Measurements from ENCODE around the gene C20orf141. TPM values are rescaled to one million over a fixed set of nuclear protein-coding genes. Genes with fewer than 3 reads are reported as not detected.
A peak's percentile ranks its signal among the peaks of the same experiment; 100 is the strongest.

The C20orf141 gene
- total RNA-seq, 2 experiments from 2014 or later = not detected

DNA sequence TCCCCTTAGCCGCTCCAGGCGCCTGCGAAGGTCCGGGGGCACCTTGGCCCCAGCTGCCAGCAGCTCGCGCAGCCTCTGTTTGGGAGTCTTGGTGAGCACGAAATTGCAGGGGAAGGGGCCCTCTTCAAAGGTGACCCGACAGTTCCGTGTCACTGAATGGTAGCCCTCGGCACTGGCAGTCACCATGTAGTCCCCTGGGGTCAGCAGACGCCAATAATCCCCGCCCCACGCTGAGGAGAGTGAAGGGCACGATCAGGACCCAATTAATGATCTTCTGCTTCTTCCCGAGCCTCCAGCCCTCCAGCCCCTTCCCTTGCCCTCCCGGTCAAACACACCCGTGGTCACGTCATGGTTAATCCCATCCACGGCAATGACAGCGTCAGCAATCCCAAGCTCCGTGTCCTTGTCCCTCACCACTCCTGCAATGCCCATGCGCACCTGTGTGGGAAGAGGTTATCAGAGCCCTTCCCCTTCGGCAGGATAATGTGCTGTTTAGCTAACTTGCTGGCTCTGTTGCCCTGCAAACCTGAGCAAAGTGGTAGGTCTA, 20.5 kb upstream of the C20orf141 start:
- ChIA-PET CTCF (interaction anchor here (1.0 kb wide), 1 partner anchor 42 kb away, joined by 3 read pairs; no protein-coding TSS in a partner anchor), POLR2A (interaction anchor here (0.6 kb wide), 1 partner anchor 190 kb away, joined by 3 read pairs; no protein-coding TSS in a partner anchor)
- Mint-ChIP-seq H3K27ac (no peak overlapping the region), H3K9me3 (no peaks in the 10 kb centered on the region), H3K36me3 (no peaks in the 10 kb centered on the region), H3K27me3 (peaks cover 42% of the 10 kb centered on the region), H3K4me3 (no peak overlapping the region), H3K4me1 (ENCODE audit: low read depth) (no peaks in the 10 kb centered on the region)
- no peak for DNase-seq
- intact Hi-C loops (cut with micrococcal nuclease) = no loop called here

DNA sequence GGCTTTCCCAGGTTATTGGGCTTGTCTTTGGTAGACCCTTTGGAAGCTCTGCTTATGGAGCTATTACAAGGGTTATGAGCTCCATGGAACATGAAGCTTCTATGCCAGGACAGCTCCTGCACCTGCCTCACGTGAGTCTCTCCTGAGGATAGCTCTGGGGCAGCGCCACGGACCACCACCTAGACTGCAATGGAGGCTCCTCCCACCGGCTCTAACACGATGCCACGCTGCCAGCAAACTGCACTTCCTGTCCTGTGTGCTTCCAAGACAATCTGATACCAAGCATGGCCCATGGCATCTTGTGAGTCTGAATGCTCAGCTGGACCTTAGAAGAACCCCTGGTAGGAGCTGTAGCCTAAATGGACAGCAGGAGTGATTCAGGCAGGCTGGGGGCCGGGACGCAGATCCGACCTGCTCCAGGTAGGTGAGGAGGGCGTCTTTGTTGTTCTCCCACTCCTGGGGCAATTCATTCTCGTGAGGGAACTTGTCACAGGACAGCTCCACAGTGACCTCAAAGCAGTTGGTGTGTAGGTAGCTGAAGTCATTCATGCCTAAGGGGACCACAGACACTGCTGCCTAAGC, 19.8 kb upstream of the C20orf141 start:
- CTCF ChIA-PET = no interaction called here
- Mint-ChIP-seq H3K4me3 (no peak overlapping the region), H3K27me3 (peaks cover 46% of the 10 kb centered on the region), H3K4me1 (ENCODE audit: low read depth) (peaks cover 5% of the 10 kb centered on the region), H3K9me3 (no peaks in the 10 kb centered on the region), H3K36me3 (no peaks in the 10 kb centered on the region), H3K27ac (no peak overlapping the region)
- intact Hi-C loops (cut with micrococcal nuclease) = no loop called here
- POLR2A ChIA-PET = no interaction called here
- DNase-seq = no peak

DNA sequence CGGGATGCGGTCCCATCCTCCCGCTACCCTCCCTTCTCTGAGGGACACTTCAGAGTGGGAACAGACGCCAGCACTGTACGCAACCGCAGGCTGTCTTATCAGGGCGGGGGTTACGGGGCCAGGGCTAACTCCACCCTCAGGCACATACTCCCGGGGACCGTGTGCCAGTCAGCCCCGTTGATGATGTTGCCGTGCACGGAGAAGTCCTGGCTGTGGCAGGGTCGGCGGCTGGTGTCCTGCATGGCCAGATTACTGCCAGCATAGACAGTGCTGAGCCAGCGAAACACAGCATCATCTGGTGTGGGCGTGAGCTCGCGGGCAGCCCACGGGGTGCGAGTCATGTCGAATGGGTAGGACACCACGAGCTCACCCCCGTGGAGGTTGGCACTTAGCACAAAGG, 19.3 kb upstream of the C20orf141 start:
- DNase-seq = no peak
- intact Hi-C loops (cut with micrococcal nuclease) = no loop called here
- peaks cover 8% of the 10 kb centered on the region for H3K4me1 Mint-ChIP-seq (ENCODE audit: low read depth)
- H3K9me3 Mint-ChIP-seq = no peaks in the 10 kb centered on the region
- POLR2A ChIA-PET = no interaction called here
- no peaks in the 10 kb centered on the region for H3K36me3 Mint-ChIP-seq
- H3K27ac Mint-ChIP-seq = no peak overlapping the region
- CTCF ChIA-PET = no interaction called here
- H3K27me3 Mint-ChIP-seq = peaks cover 47% of the 10 kb centered on the region
- no peak overlapping the region for H3K4me3 Mint-ChIP-seq

DNA sequence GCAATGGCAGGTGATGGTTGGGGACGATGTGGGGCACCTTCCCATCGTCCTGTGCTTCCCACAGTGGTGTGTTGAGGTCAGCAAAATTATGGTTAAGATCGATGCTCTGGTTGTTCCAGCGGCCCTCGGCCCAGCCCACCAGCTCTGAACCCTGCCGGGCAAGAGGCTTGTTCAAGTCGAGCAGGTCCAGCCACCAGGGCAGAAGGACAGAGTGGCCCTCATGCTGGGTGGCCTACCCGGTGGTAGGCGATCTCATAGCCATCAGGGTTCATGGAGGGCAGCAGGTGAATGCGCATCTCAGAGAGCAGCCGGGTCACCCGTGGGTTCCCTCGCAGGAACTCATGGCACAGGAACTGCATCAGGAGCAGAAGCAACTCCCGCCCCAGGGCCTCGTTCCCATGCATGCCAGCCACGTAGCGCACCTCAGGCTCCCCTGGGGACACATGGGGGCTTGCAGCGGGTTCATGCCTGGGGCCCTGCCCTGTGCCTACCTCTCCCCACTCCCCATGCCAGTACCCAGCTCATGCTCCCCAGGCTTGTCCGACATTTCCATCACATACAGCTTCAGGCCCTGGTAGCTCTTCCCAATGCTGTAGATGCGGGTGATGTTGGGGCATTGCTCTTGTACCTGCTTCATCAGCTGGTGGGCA, 18.7 kb upstream of the C20orf141 start:
- CTCF ChIA-PET = no interaction called here
- H3K9me3 Mint-ChIP-seq = no peaks in the 10 kb centered on the region
- no peak overlapping the region for H3K27ac Mint-ChIP-seq
- H3K36me3 Mint-ChIP-seq = no peaks in the 10 kb centered on the region
- H3K4me3 Mint-ChIP-seq = no peak overlapping the region
- POLR2A ChIA-PET = no interaction called here
- intact Hi-C loops (cut with micrococcal nuclease) = no loop called here
- H3K27me3 Mint-ChIP-seq = peaks cover 50% of the 10 kb centered on the region
- DNase-seq = no peak
- peaks cover 13% of the 10 kb centered on the region for H3K4me1 Mint-ChIP-seq (ENCODE audit: low read depth)

DNA sequence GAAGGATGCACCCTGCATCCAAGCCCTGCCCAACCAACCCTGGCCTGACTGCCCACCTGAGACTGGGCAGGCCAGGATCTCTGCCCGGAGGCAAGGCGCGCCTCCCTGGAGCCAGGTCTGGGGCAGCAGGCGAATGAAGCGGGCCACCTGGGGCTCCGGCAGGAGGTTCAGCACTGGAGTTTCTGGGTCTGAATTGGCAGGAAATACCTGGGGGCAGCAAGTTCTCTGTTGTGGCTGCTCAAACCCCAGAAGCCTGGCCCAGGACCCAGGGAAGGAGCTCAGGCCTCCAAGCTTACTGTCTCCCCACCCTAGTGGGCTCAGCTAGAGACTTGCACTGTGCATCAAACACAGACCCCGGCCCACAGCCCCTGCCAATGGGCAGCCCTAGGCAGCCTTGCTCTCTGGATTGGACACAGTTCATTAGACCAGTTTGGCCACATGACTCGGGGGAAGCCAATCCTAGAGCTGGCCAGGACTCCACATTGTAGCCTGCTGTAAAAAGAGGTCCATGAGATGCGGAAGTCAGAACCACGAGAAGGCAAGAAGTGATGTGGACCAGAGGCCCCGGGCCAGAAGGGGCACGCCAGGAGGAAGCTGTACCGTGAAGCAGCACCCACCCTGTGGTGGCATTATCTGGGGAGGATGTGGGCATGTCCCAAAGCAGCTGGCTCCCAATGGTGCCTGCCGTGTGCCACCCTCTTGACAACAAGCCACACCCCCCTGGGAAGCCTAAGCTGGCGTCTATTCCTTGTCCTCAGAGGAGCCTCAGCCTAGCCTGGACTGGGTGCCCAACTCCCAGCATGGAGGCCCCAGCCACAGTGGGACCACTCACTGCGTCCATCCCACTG, 17.4 kb upstream of the C20orf141 start:
- intact Hi-C loops (cut with micrococcal nuclease) = no loop called here
- Mint-ChIP-seq H3K4me3 (no peak overlapping the region), H3K36me3 (no peaks in the 10 kb centered on the region), H3K27ac (no peak overlapping the region), H3K9me3 (no peaks in the 10 kb centered on the region), H3K4me1 (ENCODE audit: low read depth) (peaks cover 16% of the 10 kb centered on the region), H3K27me3 (peaks cover 46% of the 10 kb centered on the region)
- DNase-seq = no peak
- ChIA-PET POLR2A (no interaction called here), CTCF (interaction anchor here (1.1 kb wide), 1 partner anchor 43 kb away, joined by 3 read pairs; no protein-coding TSS in a partner anchor)

DNA sequence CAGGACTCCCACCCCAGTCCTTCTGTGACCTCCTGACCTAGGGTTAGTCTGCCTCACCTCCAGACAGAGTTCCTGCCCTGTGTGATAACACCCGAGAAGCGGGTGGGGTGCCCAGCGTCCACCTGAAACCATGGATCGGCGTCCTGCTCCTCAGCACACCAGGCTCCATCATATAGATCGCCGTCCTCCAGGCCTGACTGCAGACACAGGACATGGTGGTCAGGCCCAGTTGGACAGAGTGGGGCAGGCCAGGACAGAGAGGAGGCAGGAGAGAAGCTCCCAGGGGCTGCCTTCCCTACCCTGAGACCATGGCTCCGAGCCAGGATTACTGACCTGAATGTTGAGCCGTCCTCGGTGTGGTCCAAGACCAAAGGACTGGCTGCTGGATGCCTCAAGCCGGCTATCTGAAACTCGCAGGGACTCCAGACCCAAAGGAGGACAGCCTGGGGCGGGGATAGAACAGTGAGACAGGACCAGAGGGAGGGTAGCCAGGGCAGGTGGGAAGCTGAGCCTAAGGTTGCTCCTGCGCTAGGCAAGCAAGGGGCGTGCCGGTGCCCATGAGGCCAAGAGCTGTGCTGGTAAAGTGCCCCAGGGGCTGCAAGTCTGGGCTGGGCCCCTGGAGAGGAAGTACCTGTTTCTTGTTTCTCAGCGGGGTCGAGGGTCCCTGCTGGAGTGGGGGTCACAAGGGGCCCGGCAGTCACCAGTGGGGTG, 16.5 kb upstream of the C20orf141 start:
- Mint-ChIP-seq H3K9me3 (no peaks in the 10 kb centered on the region), H3K27me3 (peaks cover 49% of the 10 kb centered on the region), H3K27ac (no peak overlapping the region), H3K4me1 (ENCODE audit: low read depth) (peaks cover 16% of the 10 kb centered on the region), H3K36me3 (no peaks in the 10 kb centered on the region), H3K4me3 (no peak overlapping the region)
- intact Hi-C loops (cut with micrococcal nuclease) = no loop called here
- POLR2A ChIA-PET = no interaction called here
- CTCF ChIA-PET = interaction anchor here (0.7 to 1.1 kb wide), 2 partner anchors 44 to 45 kb away, joined by 3 read pairs; no protein-coding TSS in a partner anchor
- no peak for DNase-seq

DNA sequence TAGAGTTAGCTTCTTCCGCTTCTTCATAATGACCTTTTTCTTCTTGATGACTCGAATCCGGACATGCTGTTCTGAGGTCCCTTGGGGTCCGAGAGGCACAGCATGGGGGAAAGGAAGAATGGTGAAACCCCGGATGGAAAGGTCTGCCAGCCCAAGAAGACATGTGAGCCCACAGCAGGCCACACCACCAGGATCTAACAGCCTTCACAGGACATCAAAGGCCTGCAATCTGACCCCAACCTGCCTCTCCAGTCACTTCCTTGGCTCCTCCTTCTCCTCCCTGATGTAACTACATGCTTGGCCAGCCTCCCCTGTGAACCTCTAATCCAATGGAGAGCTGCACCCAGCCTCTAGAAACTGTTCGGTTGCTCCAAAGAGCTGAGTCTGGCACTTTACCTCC, 16.0 kb upstream of the C20orf141 start:
- DNase-seq = no peak
- peaks cover 16% of the 10 kb centered on the region for H3K4me1 Mint-ChIP-seq (ENCODE audit: low read depth)
- ChIA-PET POLR2A (no interaction called here), CTCF (interaction anchor here (0.7 to 1.2 kb wide), 3 partner anchors 44 to 202 kb away, joined by 3 to 4 read pairs (median 3); no protein-coding TSS in a partner anchor)
- intact Hi-C loops (cut with micrococcal nuclease) = no loop called here
- no peak overlapping the region for H3K27ac Mint-ChIP-seq
- H3K4me3 Mint-ChIP-seq = no peak overlapping the region
- H3K27me3 Mint-ChIP-seq = peaks cover 50% of the 10 kb centered on the region
- no peaks in the 10 kb centered on the region for H3K36me3 Mint-ChIP-seq
- no peaks in the 10 kb centered on the region for H3K9me3 Mint-ChIP-seq

DNA sequence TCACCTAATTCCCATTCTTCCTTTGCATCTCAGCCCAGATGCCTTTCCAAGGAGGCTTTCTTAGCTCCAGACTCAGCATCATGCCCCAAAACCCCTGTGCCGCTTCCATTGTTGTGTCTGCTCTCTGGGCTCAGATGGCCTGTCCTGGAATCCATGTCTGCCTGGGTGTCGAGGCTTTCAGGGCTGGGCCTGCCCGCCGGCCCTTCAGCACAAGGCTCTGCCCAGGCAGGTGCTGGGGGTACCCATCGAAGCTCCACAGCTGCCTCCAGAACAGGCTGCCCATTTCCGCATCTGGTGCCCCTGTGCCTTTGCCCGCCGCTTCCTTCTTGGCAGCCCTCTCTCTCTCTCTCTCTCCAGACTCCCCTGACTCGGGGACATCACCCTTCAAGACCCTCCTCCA, 15.5 kb upstream of the C20orf141 start:
- no peak overlapping the region for H3K27ac Mint-ChIP-seq
- POLR2A ChIA-PET = interaction anchor here (0.6 kb wide), 1 partner anchor 39 kb away, joined by 3 read pairs; no protein-coding TSS in a partner anchor
- peak overlapping the region; percentile 90 for H3K4me3 Mint-ChIP-seq

DNA sequence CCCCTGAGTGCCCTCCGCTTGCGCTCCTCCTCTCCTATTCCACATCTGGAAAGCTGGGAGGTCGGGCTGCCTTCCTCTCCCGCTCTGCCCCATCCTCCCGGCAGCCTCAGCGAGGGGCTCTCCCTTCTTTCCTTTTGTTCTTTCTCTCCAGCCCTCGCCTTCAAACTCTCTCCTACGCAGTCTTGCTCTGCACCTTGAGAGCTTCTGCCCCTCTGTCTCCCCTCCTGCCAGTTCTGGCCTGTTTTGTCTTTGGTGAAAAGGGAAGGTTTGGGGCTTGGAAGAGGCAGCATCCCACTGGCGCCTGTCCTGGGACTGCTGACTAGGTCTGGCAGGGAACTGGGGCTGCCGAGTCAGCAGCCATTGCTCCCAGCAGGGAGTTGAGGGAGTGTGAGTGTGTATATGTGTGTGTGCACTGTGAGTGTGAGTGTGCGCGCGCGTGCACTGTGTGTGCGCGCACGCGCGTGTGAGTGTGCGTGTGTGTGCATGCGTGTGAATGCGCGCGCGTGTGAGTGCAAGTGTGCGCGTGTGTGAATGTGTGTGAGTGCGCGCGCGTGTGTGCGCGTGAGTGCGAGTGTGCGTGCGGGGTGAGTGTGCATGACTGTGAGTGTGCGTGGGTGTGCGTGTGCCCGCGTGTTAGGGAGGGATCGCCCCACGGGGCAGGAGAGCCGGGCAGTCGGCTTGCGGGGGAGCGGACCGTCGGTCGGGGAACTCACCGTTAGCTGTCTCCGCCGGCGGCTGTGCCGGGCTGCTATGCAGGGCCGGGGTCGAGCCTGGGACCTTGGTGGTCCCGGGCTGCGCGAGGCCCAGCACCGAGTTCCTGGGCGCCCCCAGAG, 14.9 kb upstream of the C20orf141 start:
- no peaks in the 10 kb centered on the region for H3K36me3 Mint-ChIP-seq
- ChIA-PET CTCF (interaction anchor here (1.2 kb wide), 1 partner anchor 201 kb away, joined by 4 read pairs; no protein-coding TSS in a partner anchor), POLR2A (interaction anchor here (0.6 kb wide), 1 partner anchor 38 kb away, joined by 3 read pairs; no protein-coding TSS in a partner anchor)
- peak overlapping the region; percentile 49 for H3K27ac Mint-ChIP-seq
- peaks cover 16% of the 10 kb centered on the region for H3K4me1 Mint-ChIP-seq (ENCODE audit: low read depth)
- intact Hi-C loops (cut with micrococcal nuclease) = no loop called here
- H3K27me3 Mint-ChIP-seq = peaks cover 54% of the 10 kb centered on the region
- H3K4me3 Mint-ChIP-seq = peak overlapping the region; percentile 90
- peak; percentile 25 for DNase-seq
- no peaks in the 10 kb centered on the region for H3K9me3 Mint-ChIP-seq

More for the DNA sequence above, 15.5 kb upstream of the C20orf141 start:
- CTCF ChIA-PET = interaction anchor here (0.7 to 1.2 kb wide), 2 partner anchors 46 to 202 kb away, joined by 3 to 4 read pairs; no protein-coding TSS in a partner anchor
- peaks cover 53% of the 10 kb centered on the region for H3K27me3 Mint-ChIP-seq
- no peak for DNase-seq
- H3K9me3 Mint-ChIP-seq = no peaks in the 10 kb centered on the region
- peaks cover 16% of the 10 kb centered on the region for H3K4me1 Mint-ChIP-seq (ENCODE audit: low read depth)
- H3K36me3 Mint-ChIP-seq = no peaks in the 10 kb centered on the region
- intact Hi-C loops (cut with micrococcal nuclease) = no loop called here

DNA sequence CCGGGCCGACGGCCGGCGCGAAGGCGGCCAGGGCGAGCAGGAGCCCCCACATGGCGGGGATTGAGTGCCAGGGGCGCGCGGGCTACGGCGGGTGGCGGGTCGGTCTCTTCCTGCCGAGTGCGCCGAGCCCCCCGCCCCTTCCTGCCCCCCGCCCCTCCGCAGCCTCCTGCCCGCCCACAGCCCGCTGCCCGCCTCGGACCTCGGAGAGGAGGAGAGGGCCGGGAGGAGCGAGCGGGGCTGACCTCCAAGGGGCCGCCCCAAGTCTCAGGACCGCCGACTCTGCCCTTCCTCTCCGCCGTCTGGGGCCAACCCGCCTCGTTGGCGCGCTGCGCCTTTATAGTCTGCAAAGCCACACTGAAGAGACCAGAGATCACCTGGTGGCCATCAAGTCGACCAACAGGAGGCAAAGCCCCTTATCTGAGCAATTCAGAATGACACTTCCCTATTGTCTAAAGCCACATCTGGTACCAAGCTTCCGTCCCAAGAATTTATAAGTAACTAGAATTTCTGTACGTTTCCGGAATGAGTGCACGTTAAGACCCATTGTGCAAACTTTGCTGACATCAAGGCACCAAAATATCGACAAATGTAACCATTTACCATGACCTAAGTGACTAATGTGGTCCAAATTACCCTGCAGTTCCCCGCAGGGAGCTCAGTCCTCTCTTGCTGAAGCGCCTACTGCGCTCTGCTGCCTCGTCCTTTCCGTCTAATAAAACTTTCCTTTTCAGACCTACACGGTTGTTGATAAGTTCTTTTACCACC, 14.1 kb upstream of the C20orf141 start, which contains the start of gene CPXM1:
Gene CPXM1, minus strand, starts transcription at position 107 of the 765 bp plus-strand sequence. Its CDS starts 55 bp downstream, at position 52.
- Mint-ChIP-seq H3K4me1 (ENCODE audit: low read depth) (peaks cover 16% of the 10 kb centered on the region), H3K9me3 (no peaks in the 10 kb centered on the region), H3K27me3 (peaks cover 59% of the 10 kb centered on the region), H3K36me3 (no peaks in the 10 kb centered on the region), H3K27ac (peak within 1 kb of the TSS; percentile 49), H3K4me3 (peak within 1 kb of the TSS; percentile 90)
- DNase-seq = peak; percentile 36
- intact Hi-C loops (cut with micrococcal nuclease) = no loop called here
- ChIA-PET CTCF (interaction anchor here (1.4 kb wide), 2 partner anchors 48 to 51 kb away, joined by 4 read pairs; no protein-coding TSS in a partner anchor), POLR2A (no interaction called here)
